HUDEP-2 (cell line): ENCODE results near the gene YIPF3.
A peak's percentile ranks its signal among the peaks of the same experiment; 100 is the strongest.
"Not testable (repeated sequence)": the region's sequence is repeated elsewhere in the genome, so short reads cannot be mapped to it uniquely, and the experiment has no call there.

ENCODE experiments used
- DNase-seq, 76 experiments: peaks; one replicate each; lab custom pipeline; 2025; ENCODE audit not compliant: unreplicated experiment in 76 of 76; lab: John Stamatoyannopoulos, UW

The YIPF3 gene

DNA sequence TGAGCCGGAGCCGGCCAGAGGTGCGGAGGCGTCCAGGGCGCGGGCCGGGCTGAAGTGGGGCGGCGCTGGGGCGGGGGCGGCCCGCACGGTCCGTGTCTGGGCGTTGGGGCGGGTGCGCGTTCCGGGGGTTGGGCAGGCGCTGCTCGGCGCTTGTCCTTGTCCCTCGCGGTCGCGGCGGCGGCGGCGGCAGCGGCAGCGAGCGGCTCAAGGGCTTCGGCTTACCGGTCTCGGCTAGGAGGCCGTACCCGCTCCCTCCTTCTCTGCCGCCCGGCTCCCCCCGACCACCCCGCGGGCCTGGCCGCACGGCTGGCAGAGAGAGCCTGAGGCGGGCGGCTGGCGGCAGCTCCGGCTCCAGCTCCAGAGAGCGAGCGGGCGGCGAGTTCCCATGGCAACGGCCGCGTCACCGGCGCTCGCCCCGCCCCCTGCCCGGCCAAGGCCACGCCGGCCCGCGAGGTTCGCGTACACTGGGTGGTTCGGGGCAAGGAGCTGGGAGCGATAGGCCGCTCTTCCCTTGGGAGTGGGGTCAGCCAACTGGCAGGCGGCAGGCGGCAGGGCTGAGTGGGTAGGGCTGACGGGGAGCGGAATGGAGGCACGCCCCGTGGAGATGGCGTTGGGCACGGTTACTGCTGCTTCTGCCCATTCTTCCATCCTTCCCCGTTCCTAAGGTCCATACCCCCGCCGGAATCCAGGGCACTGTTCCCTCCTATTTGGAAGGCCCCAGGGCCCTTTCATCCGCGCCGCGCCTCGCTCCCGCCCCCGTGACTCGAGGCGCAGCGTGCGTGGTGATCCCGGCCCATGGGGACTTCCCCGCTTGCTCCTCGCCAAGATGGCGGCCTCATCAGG, 6.5 kb downstream of the YIPF3 start, which contains the start of gene LRRC73:
TSS of gene LRRC73 (minus strand) at position 363 of the 843 bp plus-strand sequence. CDS start 561 bp downstream, outside the sequence.
- peak in 72 of 76 experiments; percentile 19 to 95 (median 74) for DNase-seq

DNA sequence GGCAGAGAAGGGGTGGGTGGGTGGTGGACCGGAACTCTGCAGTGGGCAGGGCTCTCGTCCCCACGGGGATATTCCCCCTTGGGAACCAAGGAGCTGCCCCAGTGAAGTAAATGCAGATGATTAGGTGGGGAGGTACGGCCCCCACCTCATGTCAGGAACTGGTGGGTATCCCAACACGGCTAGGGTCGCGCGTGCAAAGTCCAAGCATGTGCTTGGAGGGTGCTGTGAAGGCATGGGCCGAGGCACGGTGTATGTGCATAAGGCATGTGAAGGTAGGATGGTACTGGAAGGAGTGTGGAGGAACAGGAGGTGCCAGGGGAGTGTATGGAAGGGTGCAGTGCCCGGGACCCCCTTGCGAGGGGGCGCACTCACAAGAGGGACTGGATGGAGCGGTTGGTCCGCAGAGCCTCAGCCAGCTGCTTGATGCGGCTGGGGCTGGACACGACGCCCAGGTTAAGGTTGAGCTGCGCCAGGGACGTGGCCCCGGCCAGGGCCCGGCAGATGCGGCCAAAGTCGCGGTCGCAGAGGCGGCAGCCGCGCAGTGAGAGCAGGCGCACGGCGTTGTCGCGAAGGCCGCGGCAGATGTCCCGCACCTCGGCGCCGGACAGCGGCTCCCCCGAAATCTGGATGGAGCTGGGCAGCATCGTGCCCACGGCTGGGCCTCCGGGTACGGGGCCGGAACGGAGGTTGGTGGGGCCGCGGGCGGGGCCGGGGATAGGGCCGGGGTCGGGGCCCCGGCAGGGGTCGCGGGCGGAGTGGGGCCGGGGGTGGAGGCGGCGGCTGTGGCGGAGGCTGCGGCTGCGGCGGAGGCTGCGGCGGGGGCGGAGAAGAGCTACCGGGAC, 7.4 kb downstream of the YIPF3 start:
- peak in 2 of 76 experiments; percentile 18 for DNase-seq

DNA sequence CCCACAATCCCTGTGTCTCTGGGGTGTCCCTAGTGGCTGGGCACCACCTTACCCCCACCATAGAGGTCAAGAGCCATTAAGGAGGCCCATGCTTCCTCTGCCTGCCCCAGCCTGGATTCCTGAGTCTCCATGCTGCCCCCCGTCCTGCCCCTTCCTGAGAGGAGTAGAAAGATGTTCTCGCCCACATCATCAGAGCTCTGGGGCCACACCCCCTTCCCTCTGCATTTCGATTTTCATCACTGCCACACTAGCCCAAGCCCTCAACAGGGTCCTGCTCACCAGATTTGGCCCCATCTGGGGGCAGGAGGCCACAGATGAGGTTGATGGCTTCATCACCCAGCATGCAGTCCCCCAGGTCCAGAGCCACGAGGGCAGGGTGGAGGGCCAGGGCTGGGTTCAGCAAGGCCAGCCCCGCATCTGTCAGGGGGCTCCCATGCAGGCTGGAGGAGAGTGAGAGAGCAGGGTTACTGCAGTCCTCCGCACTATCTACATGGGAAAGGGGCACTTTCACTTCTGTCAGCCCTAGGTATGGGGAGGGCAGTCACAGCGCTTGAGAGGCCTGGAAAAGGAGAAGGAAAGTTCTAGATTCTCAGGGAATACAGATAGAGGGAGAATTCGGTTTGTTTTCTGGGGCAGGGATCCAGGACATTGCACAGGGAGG, 8.1 kb downstream of the YIPF3 start:
- DNase-seq, result no peak

DNA sequence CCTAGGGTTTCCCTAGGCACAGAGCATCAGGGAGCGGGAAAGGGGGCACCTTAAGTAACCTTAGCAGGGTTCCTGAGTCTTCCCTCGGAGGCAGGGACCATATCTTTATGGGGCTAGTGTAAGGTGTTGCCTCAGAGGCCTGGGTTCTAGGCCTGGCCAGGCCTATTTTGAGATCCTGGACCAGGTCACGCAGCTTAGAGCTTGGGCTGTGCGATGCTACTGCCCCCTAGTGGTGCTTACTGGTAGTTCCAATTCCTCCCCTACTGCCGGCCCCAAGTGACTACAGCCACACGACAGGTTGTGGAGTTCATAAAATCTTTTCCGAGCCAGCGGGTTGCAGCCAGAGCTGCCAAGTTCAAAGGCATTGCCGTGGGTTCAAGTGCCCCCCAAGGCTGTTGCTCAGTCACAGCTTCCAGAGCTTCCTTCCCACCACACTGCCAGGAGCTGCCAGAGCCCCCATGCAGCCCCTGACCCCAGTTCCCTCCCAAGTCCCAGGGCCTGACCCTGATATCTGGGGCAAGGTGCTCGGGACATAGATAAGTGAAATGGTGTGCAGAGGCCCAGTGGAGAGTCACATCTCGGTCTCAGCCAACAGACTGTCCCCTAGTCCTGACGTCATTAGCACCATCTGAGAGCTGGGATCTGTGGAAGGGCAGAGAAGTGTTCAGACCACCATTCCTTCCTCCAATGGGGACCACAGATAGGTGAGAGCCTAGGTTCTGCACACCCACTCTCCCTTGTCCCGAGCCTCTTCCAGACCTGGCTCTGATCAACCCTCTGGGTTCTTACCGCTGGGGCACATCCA, 9.9 kb downstream of the YIPF3 start:
- DNase-seq, result peak in 73 of 76 experiments; percentile 17 to 93 (median 74)

DNA sequence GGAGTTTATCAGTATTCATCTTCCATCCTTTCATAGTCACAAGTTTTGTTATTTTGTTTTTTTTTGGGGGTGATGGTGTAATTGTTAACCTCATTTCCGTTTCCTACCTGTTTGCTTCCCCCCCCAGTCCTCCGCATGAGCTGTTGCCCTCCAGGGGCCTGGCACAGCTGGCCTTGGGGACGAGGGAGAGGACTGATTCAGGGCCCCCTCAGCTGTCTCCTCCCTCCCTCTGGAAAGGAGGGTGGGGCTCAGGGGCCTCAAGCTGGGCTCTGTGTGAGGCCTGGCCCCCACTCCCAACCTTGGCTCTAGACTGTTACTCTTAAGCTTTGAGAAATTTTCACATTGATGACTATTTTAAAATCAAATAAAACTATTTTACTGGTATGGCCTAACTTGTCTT, 10.6 kb downstream of the YIPF3 start:
- no peak for DNase-seq

DNA sequence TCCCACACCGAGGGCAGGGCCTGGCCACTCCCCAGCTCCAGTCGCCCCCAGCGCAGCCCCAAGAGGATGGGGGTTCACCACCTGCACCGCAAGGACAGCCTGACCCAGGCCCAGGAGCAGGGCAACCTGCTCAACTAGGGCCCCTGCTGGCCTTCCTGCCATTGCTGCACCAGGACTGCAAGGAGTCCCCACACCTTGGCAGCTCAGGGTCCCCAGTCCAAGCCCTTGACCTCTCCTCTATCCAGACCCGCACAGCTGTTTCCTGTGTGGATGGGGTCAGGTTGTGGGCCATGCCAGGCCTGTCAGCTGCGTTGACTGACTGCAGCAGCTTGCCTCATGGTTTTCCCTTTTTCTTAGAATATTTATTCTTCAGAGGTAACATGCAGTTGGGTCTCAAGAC, 11.0 kb downstream of the YIPF3 start:
- DNase-seq, result no peak

DNA sequence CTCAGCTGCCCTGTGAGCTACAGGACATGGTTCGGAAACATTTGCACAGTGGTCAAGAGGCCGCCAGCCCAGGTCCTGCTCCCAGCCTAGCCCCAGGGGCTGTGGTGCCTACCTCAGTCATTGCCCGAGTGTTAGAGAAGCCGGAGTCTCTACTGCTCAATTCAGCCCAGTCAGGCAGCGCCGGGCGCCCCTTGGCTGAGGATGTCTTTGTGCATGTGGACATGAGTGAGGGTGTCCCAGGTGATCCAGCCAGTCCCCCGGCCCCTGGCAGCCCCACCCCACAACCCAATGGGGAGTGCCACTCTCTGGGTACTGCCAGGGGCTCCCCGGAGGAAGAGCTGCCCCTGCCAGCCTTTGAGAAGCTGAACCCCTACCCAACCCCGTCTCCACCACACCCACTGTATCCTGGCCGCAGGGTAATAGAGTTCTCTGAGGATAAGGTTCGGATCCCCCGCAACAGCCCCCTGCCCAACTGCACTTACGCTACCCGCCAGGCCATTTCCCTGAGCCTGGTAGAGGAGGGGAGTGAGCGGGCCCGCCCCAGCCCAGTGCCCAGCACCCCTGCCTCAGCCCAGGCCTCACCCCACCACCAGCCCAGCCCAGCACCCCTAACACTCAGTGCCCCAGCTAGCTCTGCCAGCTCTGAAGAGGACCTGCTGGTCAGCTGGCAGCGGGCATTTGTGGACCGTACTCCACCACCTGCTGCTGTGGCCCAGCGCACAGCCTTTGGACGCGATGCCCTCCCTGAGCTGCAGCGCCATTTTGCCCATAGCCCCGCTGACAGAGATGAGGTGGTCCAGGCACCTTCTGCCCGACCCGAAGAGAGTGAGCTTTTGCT, 11.8 kb downstream of the YIPF3 start:
- DNase-seq, result no peak

DNA sequence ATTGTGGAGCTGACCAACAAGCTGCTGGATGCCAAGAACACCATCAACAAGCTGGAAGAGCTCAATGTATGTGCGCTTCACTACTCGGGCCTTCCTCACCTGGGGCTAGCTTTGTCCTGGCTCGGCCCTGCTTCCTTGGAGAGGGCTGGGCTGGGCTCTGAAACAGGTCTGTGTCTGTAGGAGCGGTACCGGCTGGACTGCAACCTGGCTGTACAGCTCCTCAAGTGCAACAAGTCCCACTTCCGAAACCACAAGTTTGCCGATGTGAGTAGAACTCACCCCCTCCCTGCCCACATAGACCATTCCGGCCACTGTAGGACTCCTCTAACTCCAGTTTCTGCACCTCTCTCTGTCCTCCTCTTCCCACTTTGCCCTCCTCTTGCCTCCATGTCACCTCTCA, 13.3 kb downstream of the YIPF3 start:
- DNase-seq, result no peak

DNA sequence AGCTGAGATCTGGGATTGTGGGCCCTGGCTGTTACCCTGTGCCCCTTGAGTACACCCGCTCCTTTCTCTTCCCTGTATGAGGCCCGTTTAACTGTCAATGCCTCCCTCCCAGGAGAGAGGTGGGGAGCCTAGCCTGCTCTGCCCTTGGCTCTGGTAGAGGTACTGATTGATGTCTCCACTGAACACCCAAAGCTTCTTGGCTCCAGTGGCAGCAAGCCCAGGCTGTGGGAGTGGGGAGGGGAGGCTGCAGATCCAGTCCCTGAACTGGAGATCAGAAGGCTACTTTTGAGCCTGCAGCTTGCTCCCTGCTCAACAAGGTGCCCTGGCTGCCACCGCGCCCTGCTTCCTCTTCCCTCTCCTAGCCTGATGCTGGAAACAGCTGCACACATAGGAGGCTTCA, 14.1 kb downstream of the YIPF3 start:
- DNase-seq, result no peak

DNA sequence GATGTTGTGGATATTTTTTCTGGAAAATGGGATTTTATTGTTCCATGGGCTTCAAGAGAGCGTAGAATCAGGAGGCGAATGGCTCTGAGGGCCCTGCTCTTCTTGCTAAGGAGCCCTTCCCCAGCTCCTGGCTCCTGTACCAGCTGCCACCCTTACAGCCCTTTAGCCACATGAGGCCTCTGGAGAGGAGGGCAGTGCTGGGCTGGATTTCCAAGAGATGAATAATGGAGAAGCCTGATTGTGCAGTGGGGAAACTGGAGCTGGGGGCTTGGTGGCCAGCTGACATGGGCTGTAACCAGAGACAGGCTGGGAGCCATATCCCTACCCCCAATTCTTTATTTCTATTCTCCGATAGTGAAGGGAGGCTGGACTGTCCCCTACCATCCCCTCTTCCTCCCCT, 15.8 kb downstream of the YIPF3 start:
- DNase-seq, result no peak

DNA sequence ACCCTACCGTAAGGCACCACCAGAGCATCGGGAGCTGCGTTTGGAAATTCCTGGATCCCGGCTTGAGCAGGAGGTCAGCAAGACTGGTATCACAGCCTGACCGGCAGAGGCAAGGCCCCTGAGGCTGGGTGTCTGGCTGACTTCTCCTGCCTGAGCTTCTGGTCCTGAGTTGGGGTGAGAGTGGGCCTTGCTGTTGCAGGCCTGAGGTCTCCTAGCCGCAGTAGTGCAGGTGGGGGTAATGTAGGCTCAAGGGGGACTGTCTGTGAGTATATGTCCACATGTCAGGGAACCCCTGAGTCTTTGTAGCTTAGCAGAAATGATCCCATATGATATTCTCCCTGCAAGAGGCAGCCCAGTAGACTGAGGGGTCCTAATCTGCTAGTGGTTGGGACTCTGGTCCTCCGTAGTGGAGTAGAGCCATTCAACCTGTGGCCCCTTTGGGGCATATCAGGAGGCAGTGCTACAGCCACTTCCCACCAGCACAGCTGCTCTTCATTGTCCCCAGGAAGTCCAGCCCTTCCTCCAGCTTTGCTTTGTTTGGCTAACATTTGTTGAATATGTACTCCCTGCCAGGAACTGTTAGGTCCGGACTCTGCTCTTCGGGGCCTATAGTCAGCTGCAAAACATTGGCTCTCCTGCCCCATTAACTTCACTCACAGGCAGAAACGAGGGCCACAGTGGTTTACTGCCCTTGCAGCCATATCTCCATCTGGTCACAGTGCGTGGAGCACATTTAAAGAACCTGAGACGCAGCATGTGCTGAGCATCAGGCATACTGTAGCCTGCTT, 17.5 kb downstream of the YIPF3 start:
- no peak for DNase-seq

DNA sequence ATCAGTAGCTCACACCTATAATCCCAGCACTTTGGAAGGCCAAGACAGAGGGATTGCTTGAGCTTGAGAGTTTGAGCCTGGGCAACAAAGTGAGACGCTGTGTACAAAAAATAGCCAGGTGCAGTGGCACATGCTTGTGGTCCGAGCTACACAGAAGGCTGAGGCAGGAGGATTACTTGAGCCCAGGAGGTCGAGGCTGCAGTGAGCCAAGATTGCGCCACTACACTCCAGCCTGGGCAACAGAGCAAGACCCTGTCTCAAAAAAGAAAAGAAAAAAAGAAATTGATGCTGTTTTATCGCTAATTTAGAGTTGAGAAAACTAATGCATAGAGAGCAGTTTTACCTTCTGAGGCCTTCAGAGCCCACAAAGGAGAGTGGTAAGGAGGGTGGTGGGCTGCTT, 18.4 kb downstream of the YIPF3 start:
- not testable (repeated sequence) for DNase-seq

DNA sequence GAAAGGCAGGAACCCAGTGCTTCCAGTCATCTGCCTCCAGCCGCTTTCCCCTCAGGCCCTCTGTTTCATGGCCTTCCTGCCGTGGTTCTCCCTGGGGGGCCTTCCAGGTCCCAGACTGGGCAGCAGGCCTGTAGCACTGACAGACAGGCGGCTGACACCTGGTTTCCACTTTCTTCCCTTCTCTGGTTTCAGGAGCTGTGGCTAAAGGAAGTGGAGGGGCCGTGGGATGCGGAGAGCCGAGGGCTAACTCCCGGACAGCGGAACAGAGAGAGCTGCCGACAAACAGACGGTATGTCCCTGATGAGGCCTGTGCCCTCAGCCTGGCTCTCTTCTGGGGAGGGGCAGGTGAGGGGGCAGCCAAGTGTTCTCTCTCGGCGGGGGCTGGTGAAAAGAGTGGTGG, 19.0 kb downstream of the YIPF3 start:
- no peak for DNase-seq

DNA sequence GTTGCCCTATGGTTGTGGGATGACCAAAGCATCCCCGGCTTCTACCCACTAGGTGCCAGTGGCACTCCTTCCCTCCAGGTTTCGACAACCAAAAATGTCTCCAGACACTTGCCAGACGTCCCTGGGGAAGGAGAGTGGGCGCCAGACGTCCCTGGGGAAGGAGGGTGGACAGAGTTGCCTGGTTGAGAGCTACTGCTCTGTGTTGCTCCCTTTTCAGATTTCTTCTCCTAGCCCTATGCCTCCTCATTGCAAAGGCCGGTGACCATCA, 19.7 kb downstream of the YIPF3 start:
- DNase-seq, result no peak

DNA sequence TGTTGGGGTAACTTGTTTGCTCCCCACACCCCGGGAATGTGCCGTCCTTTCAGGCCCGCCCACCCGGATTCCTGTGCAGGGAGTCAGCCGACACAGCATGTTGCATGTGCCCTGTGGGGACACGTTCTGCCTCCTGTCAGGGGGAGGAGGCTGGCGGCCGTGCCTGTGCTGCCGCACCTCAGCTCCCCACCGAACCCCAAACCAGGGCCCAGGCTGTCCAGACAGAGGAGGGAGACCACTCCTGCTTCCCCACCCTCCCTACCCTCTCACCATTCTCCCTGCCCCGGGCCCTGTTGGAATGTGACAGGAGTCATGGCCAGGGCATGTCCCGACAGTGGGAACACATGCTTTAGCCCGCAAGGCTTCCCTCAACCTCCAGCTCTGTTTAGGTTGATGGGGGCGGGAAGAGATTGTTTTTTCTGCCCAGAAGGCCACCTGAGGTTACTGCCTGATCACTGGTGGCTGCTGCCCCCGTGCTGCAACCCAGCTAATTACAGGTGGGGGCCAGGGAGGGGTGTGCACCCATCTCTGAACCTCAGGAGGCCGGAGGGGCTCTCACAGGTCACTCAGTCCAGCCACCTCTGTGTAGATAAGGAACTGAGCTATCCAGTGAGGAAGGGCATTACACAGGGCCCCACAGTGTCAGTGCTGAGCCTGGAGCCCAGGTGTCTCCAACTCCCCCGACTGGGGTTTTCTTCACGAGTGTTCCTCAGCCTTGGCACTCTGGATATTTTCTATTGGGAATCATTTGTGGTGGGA, 20.2 kb downstream of the YIPF3 start:
- peak in 12 of 76 experiments; percentile 14 to 44 (median 19) for DNase-seq

DNA sequence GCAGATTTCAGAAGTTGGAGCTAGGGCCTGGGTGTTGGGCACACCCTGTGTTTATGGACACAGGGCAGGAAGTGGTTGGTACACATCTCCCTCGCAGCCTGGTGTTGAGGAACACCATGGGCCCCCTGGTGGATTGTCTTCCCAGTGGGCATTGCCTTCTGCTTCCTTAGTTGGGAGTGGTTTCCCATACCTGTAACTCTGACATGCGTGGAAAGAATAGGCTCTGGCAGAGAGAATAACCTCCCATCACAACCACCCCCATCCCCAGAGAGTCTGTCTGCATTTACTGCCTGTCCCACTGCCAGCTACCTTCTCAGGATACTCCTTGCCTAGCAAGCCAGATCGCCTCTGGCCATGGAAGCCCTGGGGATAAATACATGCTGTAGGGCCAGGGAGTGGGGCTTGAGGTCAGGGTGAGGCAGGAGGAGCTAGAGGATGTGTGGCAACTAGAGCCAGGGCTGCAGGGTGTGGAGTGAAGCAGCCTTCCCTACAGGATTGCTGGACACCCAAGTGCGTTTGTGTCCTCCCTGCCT, 21.3 kb downstream of the YIPF3 start:
- no peak for DNase-seq

DNA sequence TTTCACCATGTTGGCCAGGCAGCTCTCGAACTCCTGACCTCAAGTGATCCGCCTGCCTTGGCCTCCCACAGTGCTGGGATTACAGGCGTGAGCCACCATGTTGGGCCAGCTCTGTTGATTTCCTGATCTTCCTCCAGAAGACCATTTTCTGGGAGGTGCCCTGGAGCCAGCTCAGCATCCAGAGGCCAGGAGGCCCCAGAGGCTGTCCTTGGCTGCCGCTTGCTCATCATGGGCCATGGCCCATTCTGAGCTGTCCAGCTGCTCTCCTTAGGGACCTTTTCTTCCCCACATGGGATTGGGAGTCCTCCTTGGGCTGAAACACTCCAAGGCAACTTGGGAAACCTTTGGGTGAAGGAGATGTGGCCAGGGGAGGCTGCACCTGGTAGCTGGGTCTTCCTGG, 22.0 kb downstream of the YIPF3 start:
- no peak for DNase-seq

DNA sequence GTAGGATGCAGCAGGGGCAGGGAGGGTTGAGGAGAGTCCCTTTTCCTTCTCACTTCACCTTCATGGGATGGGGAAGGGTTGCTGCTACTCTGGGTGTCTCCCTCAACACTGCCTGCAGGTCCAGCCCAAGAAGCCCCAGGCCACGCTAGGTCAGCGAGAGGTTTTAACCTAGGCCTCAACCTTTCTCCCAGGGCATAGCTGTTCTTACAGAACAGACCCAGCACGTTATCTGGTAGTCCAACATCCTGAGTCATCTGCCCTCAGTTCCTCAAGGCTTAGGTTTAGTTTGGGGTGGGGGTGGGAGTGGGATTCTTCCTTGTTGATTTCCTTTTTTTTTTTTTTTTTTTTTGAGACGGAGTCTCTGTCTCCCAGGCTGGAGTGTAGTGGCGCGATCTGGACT, 22.4 kb downstream of the YIPF3 start:
- no peak for DNase-seq
